Right lobe of liver (tissue), 4 donors: ENCODE data around the gene TBCB.

Experiments used
- POLR2A ChIP-seq: fragments of 450-650 bp; IDR thresholded peaks from one replicate; pipeline ENCODE4 v1.6.1; 2017; ENCODE audit warnings: antibody characterized with exemption, mild to moderate bottlenecking
- TF ChIP-seq, protein P1 (sequence below), 4 donors: fragments of 200-600 bp in 3 of 4; fragments of 450-650 bp in 1 of 4; IDR thresholded peaks; one replicate each; pipeline versions ENCODE4 v1.5.1 to v1.8.0; 2016 to 2022; ENCODE audit warnings: antibody characterized with exemption in 4 of 4, mild to moderate bottlenecking in 2 of 4
- donor health status: DM: no; HTN: no; CAD: no.
- donor health status: DM: no; HTN: no; CAD: no.
- donor health status: DM: no; HTN: yes; CAD: no.

DNA sequence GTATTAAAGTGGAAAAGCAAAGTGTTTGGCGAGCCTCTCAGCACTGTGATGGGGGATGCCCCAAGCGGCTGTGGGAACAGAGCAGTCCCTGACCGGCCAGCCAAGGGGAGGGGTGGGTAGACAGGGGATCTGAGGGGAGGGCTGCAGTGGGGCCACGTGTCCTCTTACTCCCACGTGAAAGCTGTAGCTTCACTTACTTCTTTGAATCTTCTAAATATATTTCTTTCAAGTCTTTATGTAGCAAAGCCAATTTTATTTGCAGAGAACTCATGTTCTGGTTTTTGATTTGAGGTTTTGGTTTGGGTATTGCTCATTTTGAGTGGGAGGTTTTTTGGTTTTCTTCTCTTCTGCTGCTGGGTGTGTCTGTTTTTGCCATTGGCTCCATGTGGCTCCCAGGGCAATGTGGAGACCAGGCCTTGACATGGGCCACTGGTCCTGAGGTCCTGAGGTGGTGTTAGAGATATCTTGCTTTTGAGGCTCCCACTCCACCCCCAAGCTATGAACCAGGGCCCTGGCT lies 22.1 kb upstream of the TBCB start:
- TF ChIP-seq, protein P1, sequence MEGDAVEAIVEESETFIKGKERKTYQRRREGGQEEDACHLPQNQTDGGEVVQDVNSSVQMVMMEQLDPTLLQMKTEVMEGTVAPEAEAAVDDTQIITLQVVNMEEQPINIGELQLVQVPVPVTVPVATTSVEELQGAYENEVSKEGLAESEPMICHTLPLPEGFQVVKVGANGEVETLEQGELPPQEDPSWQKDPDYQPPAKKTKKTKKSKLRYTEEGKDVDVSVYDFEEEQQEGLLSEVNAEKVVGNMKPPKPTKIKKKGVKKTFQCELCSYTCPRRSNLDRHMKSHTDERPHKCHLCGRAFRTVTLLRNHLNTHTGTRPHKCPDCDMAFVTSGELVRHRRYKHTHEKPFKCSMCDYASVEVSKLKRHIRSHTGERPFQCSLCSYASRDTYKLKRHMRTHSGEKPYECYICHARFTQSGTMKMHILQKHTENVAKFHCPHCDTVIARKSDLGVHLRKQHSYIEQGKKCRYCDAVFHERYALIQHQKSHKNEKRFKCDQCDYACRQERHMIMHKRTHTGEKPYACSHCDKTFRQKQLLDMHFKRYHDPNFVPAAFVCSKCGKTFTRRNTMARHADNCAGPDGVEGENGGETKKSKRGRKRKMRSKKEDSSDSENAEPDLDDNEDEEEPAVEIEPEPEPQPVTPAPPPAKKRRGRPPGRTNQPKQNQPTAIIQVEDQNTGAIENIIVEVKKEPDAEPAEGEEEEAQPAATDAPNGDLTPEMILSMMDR (IDR thresholded peaks at IDR 0.05) = no peak
- TF ChIP-seq POLR2A = no peak
